ENCODE measurements around the gene OTC.

The OTC gene

GRCh38 chrX:38357747-38358673 lies 5.6 kb downstream of the OTC start:
- no peak for DNase-seq

GRCh38 chrX:38363046-38363445 lies 10.6 kb downstream of the OTC start:
- DNase-seq, result no peak

DNA sequence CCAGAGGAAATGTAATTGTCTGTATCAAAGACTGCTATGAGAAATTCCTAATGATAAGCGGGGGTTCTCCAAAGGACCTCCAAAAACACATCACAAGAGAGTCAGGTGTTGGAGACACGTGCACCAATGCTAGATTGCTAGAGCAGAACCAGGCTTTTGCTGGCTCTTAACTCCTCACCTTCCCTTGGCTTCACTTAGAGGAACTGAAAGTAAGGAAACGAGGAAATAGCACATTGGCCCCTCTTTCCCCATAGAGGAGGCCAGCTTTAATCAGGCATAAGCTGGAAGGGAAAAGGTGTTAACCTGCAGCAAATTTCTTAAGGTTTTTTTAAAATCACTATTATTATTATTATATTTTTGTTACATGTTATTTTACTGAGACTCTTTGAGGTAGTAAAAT lies 13.6 kb downstream of the OTC start:
- DNase-seq, result no peak

- DNase-seq, result no peak
Measured at GRCh38 chrX:38368774-38369173, 16.4 kb downstream of the OTC start.

DNA sequence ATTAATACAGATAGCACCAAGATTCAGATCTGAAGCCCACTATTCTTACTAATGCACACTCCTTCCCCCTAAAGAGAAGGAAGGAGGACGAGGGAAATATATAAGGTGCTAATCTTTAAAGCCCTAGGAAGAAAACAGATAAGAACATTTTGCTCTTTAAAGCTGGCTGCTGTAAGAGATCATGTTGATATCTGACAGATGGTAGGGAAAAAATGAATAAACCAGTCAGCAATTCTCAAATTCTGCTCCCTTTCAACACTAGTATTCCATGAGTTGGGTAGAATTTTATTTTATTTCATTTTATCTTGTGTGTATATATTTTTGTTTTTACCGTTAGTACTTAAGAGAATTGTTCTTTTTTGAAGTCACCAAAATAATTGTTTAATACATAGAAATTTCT lies 19.2 kb downstream of the OTC start:
- no peak for DNase-seq

GRCh38 chrX:38374431-38374830 lies 22.0 kb downstream of the OTC start:
- DNase-seq, result no peak

DNA sequence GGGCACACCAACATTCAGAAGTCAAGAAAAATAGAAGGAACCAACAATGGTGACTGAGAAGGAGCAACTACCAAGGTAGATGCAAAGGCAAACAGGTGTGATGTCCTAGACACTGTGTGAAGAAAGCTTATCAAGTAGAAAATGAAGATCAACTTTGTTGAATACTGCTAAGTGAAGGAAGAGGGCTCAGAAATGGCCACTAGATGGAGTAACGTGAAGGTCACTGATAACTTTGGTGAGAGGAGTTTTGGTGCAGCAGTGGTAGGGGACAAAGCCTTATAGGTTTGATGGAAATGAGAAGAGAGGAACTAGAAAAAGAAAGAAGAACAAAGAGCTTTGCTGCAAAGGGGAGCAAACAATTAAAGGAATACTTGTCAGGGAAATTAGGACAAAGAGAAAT lies 23.5 kb downstream of the OTC start:
- DNase-seq, result no peak

GRCh38 chrX:38376747-38377146 lies 24.3 kb downstream of the OTC start:
- DNase-seq, result no peak

DNA sequence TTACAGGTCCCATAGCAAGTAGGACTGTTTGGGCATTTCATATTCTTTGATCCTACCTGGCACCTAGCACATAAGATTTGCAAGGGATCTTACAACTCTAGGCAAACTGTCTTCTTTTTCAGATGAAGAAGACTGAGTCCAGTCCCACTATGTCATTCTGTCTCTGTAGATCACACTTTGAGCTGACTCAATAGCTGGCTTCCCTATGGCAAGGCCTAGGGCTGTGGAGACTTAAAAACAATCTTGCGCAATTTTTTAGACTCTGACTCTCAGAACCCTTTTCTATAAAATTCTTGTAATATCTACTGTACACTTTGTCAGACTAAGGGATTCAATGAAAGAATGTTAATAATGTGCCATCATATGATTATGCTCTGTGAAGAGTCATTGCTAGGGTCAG lies 26.7 kb downstream of the OTC start:
- peak; percentile 1 for DNase-seq

GRCh38 chrX:38382663-38383062 lies 30.3 kb downstream of the OTC start:
- no peak for DNase-seq

DNA sequence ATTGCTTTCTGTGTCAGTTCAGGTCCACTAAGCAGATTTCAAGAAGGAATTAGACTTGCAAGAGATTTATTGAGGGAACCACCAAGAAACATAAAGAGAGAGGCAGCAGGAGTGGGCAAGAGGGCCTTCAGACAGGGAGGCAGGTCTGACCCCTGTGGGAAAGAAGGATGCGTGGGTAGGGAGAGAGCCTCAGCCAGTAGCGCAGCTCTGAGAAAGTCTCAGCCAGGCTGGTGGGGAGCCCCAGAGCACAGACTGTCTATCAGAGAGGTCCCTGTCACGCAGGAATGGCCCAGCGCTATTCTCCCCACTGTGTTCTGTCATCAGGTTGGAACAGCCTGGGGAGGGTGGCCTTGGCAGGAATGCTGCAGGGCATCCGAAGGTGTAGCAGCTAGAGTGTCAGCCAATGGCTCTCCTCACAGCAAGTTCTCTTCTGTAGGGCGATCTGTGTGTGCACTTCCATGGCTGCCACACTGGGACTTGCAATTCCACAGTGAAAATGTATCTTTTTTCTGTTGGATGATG lies 48.0 kb downstream of the OTC start:
- no peak for DNase-seq

GRCh38 chrX:38402118-38402517 lies 49.7 kb downstream of the OTC start:
- DNase-seq, result no peak

GRCh38 chrX:38403834-38404233 lies 51.4 kb downstream of the OTC start:
- no peak for DNase-seq

GRCh38 chrX:38407126-38407525 lies 54.7 kb downstream of the OTC start:
- no peak for DNase-seq

GRCh38 chrX:38409289-38409688 lies 56.9 kb downstream of the OTC start:
- DNase-seq, result no peak

- DNase-seq, result no peak
Measured at GRCh38 chrX:38426785-38427184, 74.4 kb downstream of the OTC start.

- DNase-seq, result no peak
Measured at GRCh38 chrX:38431525-38431924, 79.1 kb downstream of the OTC start.

- no peak for DNase-seq
Measured at GRCh38 chrX:38435130-38435529, 82.7 kb downstream of the OTC start.

GRCh38 chrX:38437093-38437492 lies 84.7 kb downstream of the OTC start:
- DNase-seq, result no peak

DNA sequence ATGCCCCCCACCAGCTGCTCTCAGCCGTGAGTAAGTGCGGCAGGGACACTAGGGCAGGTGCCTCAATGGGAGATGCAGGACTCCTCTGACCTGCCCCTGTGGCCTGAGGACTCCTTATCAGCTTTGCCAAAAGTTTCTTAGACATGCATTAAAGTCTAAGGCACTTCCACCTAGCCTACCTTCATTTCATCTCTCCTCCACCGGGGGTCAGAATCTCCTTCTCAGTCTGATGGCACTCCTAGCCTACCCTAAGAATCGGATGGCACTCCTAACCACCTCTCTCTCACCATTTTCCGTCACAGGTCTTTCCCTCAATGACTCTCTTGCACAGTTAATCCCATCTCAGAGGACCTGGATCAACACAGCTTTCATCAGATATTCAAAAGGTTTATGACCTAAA lies 85.9 kb downstream of the OTC start:
- DNase-seq, result no peak

DNA sequence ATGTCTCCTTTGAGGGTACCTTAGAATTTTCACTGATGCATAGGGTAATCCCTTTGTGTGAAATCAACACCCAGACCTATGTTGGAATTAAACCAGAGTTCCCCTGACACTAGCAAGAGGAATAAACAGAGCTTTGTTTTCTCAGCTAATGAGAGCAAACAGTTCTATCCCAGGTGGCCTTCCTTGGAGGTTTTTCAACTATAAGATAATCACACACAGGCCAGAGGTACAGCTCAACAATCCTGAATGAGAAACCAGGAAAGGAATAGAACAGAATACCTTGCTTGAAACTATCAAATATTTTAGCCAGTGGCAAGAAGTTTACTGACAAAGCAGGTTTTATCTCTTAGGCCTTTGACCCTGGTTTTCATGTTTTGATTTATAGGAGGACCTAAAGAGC lies 100.2 kb downstream of the OTC start:
- no peak for DNase-seq

- no peak for DNase-seq
Measured at GRCh38 chrX:38458071-38458470, 105.7 kb downstream of the OTC start.

DNA sequence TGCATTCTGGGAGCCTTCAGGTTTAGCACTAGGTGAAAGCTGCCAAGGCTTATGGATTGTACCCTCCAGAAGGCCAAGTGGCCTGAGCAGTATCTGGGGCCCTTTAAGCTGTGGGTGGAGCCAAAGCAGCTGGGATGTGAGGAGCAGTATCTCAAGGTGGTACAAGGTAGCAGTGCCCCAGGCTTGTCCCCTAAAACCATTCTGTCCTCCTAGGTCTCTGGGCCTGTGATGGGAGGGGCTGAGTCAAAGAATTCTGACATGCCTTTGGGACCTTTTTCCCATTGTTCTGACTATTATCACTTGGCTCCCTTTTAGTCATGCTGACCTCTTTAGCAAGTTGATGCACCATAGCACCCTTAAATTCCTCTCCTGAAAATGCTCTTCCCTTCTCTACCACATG lies 109.9 kb downstream of the OTC start:
- no peak for DNase-seq

DNA sequence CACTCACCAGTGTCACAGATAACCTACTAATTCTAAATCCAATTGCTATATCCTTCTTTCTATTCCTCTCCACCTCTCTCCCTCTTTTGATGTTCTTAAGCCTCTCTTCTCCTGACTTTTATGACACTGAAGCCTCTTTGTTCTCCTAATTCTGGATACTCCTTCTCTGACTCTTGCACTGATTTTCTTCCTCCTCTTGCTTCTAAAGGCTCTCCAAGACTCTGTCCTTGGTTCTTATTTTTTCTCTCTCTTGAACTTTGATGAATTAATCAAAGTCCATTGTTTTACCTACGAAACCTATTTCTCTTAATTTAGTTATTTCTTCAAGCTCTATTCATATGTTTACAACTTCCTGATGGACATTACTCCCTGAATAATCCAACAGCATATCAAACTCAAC lies 113.3 kb downstream of the OTC start:
- DNase-seq, result no peak

Data from fibroblast of skin of scalp (primary cell).